NT2/D1 (cell line): ENCODE data around the gene ITGB4.
A peak's percentile ranks its signal among the peaks of the same experiment; 100 is the strongest.

ENCODE experiments used
- DNase-seq: peaks from one replicate; pipeline ENCODE4 v3.0.0-alpha.2; 2011; ENCODE audit warnings: low read depth, low spot score
- H3K27me3 ChIP-seq: 2 replicates; pipeline ENCODE4 v1.6.0; 2011; ENCODE audit warnings: mild to moderate bottlenecking; ENCODE audit not compliant: insufficient read length, insufficient read depth
- H3K36me3 ChIP-seq: 2 replicates; pipeline ENCODE4 v1.6.1; 2011; ENCODE audit warnings: mild to moderate bottlenecking, low read length, mixed read lengths; ENCODE audit not compliant: insufficient read depth, insufficient read length
- H3K4me1 ChIP-seq: 2 replicates; pipeline ENCODE4 v1.5.1; 2011; ENCODE audit not compliant: insufficient read depth, insufficient read length
- H3K4me3 ChIP-seq: 2 replicates; pipeline ENCODE4 v1.5.1; 2011; ENCODE audit warnings: low read depth; ENCODE audit not compliant: insufficient read length
- H3K9ac ChIP-seq: 2 replicates; pipeline ENCODE4 v1.6.0; 2011; ENCODE audit warnings: low read depth; ENCODE audit not compliant: insufficient read length
- H3K9me3 ChIP-seq: 2 replicates; pipeline ENCODE4 v1.5.1; 2011; ENCODE audit warnings: mild to moderate bottlenecking, low read length; ENCODE audit not compliant: insufficient read depth
- SUZ12 ChIP-seq: IDR thresholded peaks from 2 replicates; pipeline ENCODE4 v1.6.1; 2011; ENCODE audit not compliant: insufficient read length, insufficient read depth; ENCODE audit errors: extremely low read depth
- YY1 ChIP-seq: IDR thresholded peaks from 2 replicates; pipeline ENCODE4 v1.6.1; 2011; ENCODE audit not compliant: insufficient read length, insufficient read depth
- ZNF274 ChIP-seq: IDR thresholded peaks from 2 replicates; pipeline ENCODE4 v1.6.1; 2011; ENCODE audit warnings: mild to moderate bottlenecking, low read depth, low read length

The ITGB4 gene

GRCh38 chr17:75691801-75692626 lies 29.2 kb upstream of the ITGB4 start:
- no peak for DNase-seq
- H3K4me3 ChIP-seq: no peak overlapping the region
- peaks cover 32% of the 10 kb centered on the region for H3K4me1 ChIP-seq
- H3K36me3 ChIP-seq: peaks cover 79% of the 10 kb centered on the region
- H3K9me3 ChIP-seq: no peaks in the 10 kb centered on the region
- H3K9ac ChIP-seq: no peak overlapping the region
- no peaks in the 10 kb centered on the region for H3K27me3 ChIP-seq
- TF ChIP-seq ZNF274: no peak
- TF ChIP-seq YY1: no peak
- TF ChIP-seq SUZ12: no peak

DNA sequence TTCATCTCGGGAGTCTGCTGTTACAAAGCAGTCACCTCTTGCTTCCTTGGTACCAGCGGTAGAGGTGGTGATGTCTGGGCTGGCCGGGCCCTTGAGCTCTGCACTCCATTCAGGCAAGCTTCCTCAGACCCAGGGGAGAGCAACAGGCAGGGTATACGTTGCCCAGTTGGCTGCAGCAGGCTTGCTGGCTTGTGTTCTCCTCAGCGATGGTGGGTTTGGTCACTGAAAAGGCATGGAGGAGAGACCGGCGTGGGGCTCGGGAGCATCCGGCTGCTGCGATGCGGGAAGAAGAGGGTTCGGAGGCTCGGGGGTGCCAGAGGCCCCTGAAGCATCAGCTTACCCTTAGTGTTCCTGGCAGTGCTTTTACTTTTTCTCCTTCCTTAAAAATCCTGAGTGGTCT lies 28.3 kb upstream of the ITGB4 start:
- H3K4me3 ChIP-seq: no peak overlapping the region
- no peak for TF ChIP-seq SUZ12
- no peak for TF ChIP-seq ZNF274
- TF ChIP-seq YY1: no peak
- DNase-seq: no peak
- H3K4me1 ChIP-seq: peaks cover 36% of the 10 kb centered on the region
- H3K36me3 ChIP-seq: peaks cover 80% of the 10 kb centered on the region
- H3K9ac ChIP-seq: peak overlapping the region; percentile 69
- H3K27me3 ChIP-seq: no peaks in the 10 kb centered on the region
- H3K9me3 ChIP-seq: no peaks in the 10 kb centered on the region

- no peaks in the 10 kb centered on the region for H3K9me3 ChIP-seq
- peak; percentile 49 for DNase-seq
- H3K9ac ChIP-seq: peak overlapping the region; percentile 69
- peaks cover 81% of the 10 kb centered on the region for H3K36me3 ChIP-seq
- H3K27me3 ChIP-seq: no peaks in the 10 kb centered on the region
- H3K4me1 ChIP-seq: peaks cover 33% of the 10 kb centered on the region
- TF ChIP-seq YY1: peak; percentile 32
- no peak for TF ChIP-seq SUZ12
- TF ChIP-seq ZNF274: no peak
- H3K4me3 ChIP-seq: no peak overlapping the region
Measured at GRCh38 chr17:75693500-75694481, 27.5 kb upstream of the ITGB4 start.

GRCh38 chr17:75694536-75694935 lies 26.7 kb upstream of the ITGB4 start:
- Histone ChIP-seq H3K9ac (peak overlapping the region; percentile 13), H3K27me3 (no peaks in the 10 kb centered on the region), H3K4me3 (no peak overlapping the region), H3K9me3 (no peaks in the 10 kb centered on the region), H3K4me1 (peaks cover 33% of the 10 kb centered on the region), H3K36me3 (peaks cover 82% of the 10 kb centered on the region)
- DNase-seq: no peak
- TF ChIP-seq ZNF274 (no peak), SUZ12 (no peak), YY1 (no peak)

GRCh38 chr17:75695141-75695829 lies 26.0 kb upstream of the ITGB4 start:
- Histone ChIP-seq H3K4me1 (peaks cover 39% of the 10 kb centered on the region), H3K36me3 (peaks cover 82% of the 10 kb centered on the region), H3K9ac (no peak overlapping the region), H3K27me3 (no peaks in the 10 kb centered on the region), H3K9me3 (no peaks in the 10 kb centered on the region), H3K4me3 (no peak overlapping the region)
- DNase-seq: no peak
- TF ChIP-seq SUZ12: no peak
- no peak for TF ChIP-seq ZNF274
- TF ChIP-seq YY1: no peak

DNA sequence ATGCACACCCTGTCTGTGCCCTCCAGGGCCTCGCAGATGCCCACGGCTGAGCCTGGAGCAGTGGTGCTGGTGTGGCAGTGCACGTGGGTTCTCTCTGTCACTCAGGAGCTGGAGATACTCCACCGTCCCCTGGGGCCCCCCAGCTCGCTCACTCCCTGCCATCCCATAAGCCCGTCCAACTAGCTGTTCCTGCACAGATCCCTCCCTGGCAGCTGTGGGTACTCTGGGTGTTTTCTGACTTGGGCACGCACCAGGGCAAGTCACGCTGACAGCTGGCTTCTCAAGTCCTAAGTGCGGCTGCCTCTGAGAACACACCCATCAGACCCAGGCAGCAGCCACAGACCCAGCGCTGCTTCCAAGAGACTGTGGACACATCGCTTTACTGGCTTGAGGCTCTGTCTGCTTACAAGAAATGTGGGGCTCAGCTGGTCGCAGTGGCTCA lies 25.4 kb upstream of the ITGB4 start:
- no peak for TF ChIP-seq YY1
- peaks cover 82% of the 10 kb centered on the region for H3K36me3 ChIP-seq
- no peaks in the 10 kb centered on the region for H3K27me3 ChIP-seq
- no peak for DNase-seq
- H3K4me1 ChIP-seq: peaks cover 45% of the 10 kb centered on the region
- no peaks in the 10 kb centered on the region for H3K9me3 ChIP-seq
- H3K9ac ChIP-seq: no peak overlapping the region
- no peak overlapping the region for H3K4me3 ChIP-seq
